ENCODE results near the gene IMP4. TPM values are rescaled to one million over a fixed set of nuclear protein-coding genes. Genes with fewer than 3 reads are reported as not detected.

The IMP4 gene
- total and polyA plus RNA-seq, 2 donors (not counting 1 experiment from before 2014, with no cell fraction given), result 102 to 164 TPM

DNA sequence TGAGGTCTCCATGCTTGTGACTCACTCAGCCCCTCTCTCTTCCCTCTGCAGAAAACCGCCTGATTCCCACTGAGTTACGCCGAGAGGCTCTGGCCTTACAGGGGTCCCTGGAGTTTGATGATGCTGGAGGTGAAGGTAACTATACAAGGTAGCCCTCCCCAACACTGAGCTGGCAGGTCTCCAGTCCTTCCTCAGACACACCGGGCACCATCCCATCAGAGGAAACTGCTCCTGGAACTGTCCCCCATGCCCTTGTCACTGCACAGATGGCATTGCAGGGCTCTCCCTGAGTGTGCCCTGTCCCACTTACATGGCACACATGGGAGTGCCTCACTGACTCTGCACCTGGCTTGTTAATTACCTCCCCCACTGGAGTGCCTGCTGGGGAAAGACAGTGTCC lies 1.9 kb downstream of the IMP4 start:
- POLR2A ChIA-PET, result no interaction called here
- H3K79me2 ChIP-seq (ENCODE audit: control insufficient read depth, insufficient read depth, low read length), result peaks cover 29% of the 10 kb centered on the region
- no peaks in the 10 kb centered on the region for H3K27me3 ChIP-seq (replicated peaks in 1 of 4; ENCODE audit: control extremely low read depth in 1 of 4, control insufficient read depth in 3 of 4, insufficient read depth in 4 of 4, low read length in 3 of 4)
- DNase-seq (no peak), ATAC-seq (ENCODE audit: low read depth) (no peak)
- H3K9me3 ChIP-seq (ENCODE audit: control extremely low read depth in 1 of 3, control insufficient read depth in 2 of 3, insufficient read depth in 1 of 3, low read length in 2 of 3), result no peaks in the 10 kb centered on the region
- intact Hi-C loops (cut with micrococcal nuclease), result loop anchor here (5.0 to 10.0 kb wide), 3 partner anchors 467 to 1150 kb away; partner anchors contain the start of genes MZT2A and PLEKHB2
- WGBS (ENCODE audit: insufficient coverage), result 86% methylated on average over 1 of the region's 4 CpGs
- H4K20me1 ChIP-seq (ENCODE audit: control insufficient read depth, insufficient read depth, low read length, poor library complexity, severe bottlenecking), result peaks cover 32% of the 10 kb centered on the region
- H3K9ac ChIP-seq (ENCODE audit: low read length), result no peak overlapping the region
- Mint-ChIP-seq H3K4me3 (peak overlapping the region; percentile 44), H3K27me3 (no peaks in the 10 kb centered on the region), H3K9me3 (ENCODE audit: insufficient read depth) (no peaks in the 10 kb centered on the region), H3K4me1 (peaks cover 57% of the 10 kb centered on the region), H3K27ac (peak overlapping the region; percentile 46)
- no peak overlapping the region for H2AFZ ChIP-seq (ENCODE audit: insufficient read depth, low read depth, low read length, poor library complexity, severe bottlenecking)
- TF ChIP-seq EZH2 (IDR thresholded peaks at IDR 0.05; ENCODE audit: borderline replicate concordance, insufficient read depth, low read depth, low read length, poor library complexity, severe bottlenecking) (no peak), CTCF (IDR thresholded peaks at IDR 0.05) (no peak)
- peaks cover 0 to 49% of the 10 kb centered on the region in 2 experiments for H3K36me3 ChIP-seq (replicated peaks in 1 of 2; ENCODE audit: control extremely low read depth in 1 of 2, control insufficient read depth in 1 of 2, extremely low read depth in 1 of 2, insufficient read depth in 2 of 2, low read length in 1 of 2)
- no peak overlapping the region for H3K4me2 ChIP-seq (replicated peaks; ENCODE audit: low read depth, low read length, poor library complexity, severe bottlenecking)
- H3K4me1 ChIP-seq (ENCODE audit: control insufficient read depth in 2 of 2, insufficient read depth in 2 of 2, low read length in 2 of 2), result peaks cover 12 to 31% of the 10 kb centered on the region in 2 donors
- H3K27ac ChIP-seq (ENCODE audit: low read length in 2 of 2), result no peak overlapping the region
- CTCF ChIA-PET, result interaction anchor here (3.8 to 5.4 kb wide), 3 partner anchors 11 to 31 kb away, joined by 31 to 61 read pairs (median 40); partner anchors contain the start of gene PTPN18
- H3K4me3 ChIP-seq (ENCODE audit: control extremely low read depth in 1 of 5, extremely low read depth in 1 of 5, insufficient read depth in 1 of 5, low read depth in 2 of 5, low read length in 4 of 5), result no peak overlapping the region

DNA sequence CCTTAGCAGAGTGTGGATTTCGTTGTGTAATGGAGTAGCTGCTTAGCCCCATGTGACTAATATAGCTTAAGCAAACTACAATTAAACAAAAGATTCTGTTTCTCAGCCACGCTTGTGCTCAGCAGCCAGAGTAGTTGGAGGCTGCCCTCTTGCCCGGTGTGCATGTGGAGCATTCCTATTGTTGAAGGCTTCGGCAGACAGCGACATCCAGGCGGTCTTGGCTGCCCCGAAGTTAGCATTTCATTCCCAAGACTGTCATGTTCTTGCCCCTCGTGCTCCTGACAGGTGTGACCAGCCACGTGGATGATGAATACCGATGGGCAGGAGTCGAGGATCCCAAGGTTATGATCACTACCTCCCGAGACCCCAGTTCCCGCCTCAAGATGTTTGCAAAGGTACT lies 2.4 kb downstream of the IMP4 start:
- Histone ChIP-seq H3K9ac (ENCODE audit: low read length) (no peak overlapping the region), H3K4me3 (ENCODE audit: control extremely low read depth in 1 of 5, extremely low read depth in 1 of 5, insufficient read depth in 1 of 5, low read depth in 2 of 5, low read length in 4 of 5) (no peak overlapping the region), H3K9me3 (ENCODE audit: control extremely low read depth in 1 of 3, control insufficient read depth in 2 of 3, insufficient read depth in 1 of 3, low read length in 2 of 3) (no peaks in the 10 kb centered on the region), H2AFZ (ENCODE audit: insufficient read depth, low read depth, low read length, poor library complexity, severe bottlenecking) (no peak overlapping the region), H3K4me2 (replicated peaks; ENCODE audit: low read depth, low read length, poor library complexity, severe bottlenecking) (no peak overlapping the region), H3K36me3 (replicated peaks in 1 of 2; ENCODE audit: control extremely low read depth in 1 of 2, control insufficient read depth in 1 of 2, extremely low read depth in 1 of 2, insufficient read depth in 2 of 2, low read length in 1 of 2) (peaks cover 0 to 45% of the 10 kb centered on the region in 2 experiments), H3K79me2 (ENCODE audit: control insufficient read depth, insufficient read depth, low read length) (peaks cover 29% of the 10 kb centered on the region), H4K20me1 (ENCODE audit: control insufficient read depth, insufficient read depth, low read length, poor library complexity, severe bottlenecking) (peaks cover 32% of the 10 kb centered on the region), H3K27ac (ENCODE audit: low read length in 2 of 2) (no peak overlapping the region), H3K4me1 (ENCODE audit: control insufficient read depth in 2 of 2, insufficient read depth in 2 of 2, low read length in 2 of 2) (peaks cover 12 to 31% of the 10 kb centered on the region in 2 donors), H3K27me3 (replicated peaks in 1 of 4; ENCODE audit: control extremely low read depth in 1 of 4, control insufficient read depth in 3 of 4, insufficient read depth in 4 of 4, low read length in 3 of 4) (no peaks in the 10 kb centered on the region)
- ATAC-seq (ENCODE audit: low read depth) (no peak), DNase-seq (no peak)
- CTCF ChIA-PET, result interaction anchor here (4.5 to 5.4 kb wide), 2 partner anchors 10 to 31 kb away, joined by 31 to 61 read pairs; partner anchors contain the start of gene PTPN18
- Mint-ChIP-seq H3K4me1 (peaks cover 56% of the 10 kb centered on the region), H3K27ac (no peak overlapping the region), H3K4me3 (peak overlapping the region; percentile 44), H3K9me3 (ENCODE audit: insufficient read depth) (no peaks in the 10 kb centered on the region), H3K27me3 (no peaks in the 10 kb centered on the region)
- intact Hi-C loops (cut with micrococcal nuclease), result loop anchor here (10.0 kb wide), 2 partner anchors 760 to 1150 kb away; partner anchors contain the start of genes MZT2A and PLEKHB2
- TF ChIP-seq CTCF (IDR thresholded peaks at IDR 0.05) (no peak), EZH2 (IDR thresholded peaks at IDR 0.05; ENCODE audit: borderline replicate concordance, insufficient read depth, low read depth, low read length, poor library complexity, severe bottlenecking) (no peak)
- WGBS (ENCODE audit: insufficient coverage), result 99% methylated on average over 9 of the region's 13 CpGs
- POLR2A ChIA-PET, result no interaction called here

All from B cell (primary cell).